Coronary artery (tissue), 2 donors: ENCODE results near the gene SLC8A3.

Experiments used
- DNase-seq: peaks from one replicate; pipeline ENCODE4 v3.0.0-alpha.2; 2017; ENCODE audit warnings: low spot score
- H3K27ac ChIP-seq, 2 donors: fragments of 200-600 bp; sonication (generic); one replicate each; pipeline ENCODE4 v1.5.1; 2016 to 2019
- H3K4me3 ChIP-seq: fragments of 200-600 bp; sonication (generic); 2 replicates; pipeline ENCODE4 v1.5.1; 2016; ENCODE audit warnings: mild to moderate bottlenecking, moderate library complexity
- CTCF ChIP-seq: fragments of 200-600 bp; sonication (generic); IDR thresholded peaks from one replicate; pipeline ENCODE4 v1.5.1; 2019; ENCODE audit warnings: antibody characterized with exemption

The SLC8A3 gene

GRCh38 chr14:70032447-70032846, 156.3 kb downstream of the SLC8A3 start:
- TF ChIP-seq CTCF = no peak
- H3K4me3 ChIP-seq = no peak overlapping the region
- no peak overlapping the region for H3K27ac ChIP-seq
- DNase-seq = no peak

- TF ChIP-seq CTCF = no peak
- DNase-seq = no peak
- Histone ChIP-seq H3K4me3 (no peak overlapping the region), H3K27ac (no peak overlapping the region)
These were observed 156.7 kb downstream of the SLC8A3 start for GRCh38 chr14:70032016-70032415.

GRCh38 chr14:70029296-70030132, 159.2 kb downstream of the SLC8A3 start:
- no peak for DNase-seq
- no peak overlapping the region for H3K4me3 ChIP-seq
- no peak overlapping the region for H3K27ac ChIP-seq
- no peak for TF ChIP-seq CTCF

GRCh38 chr14:70027785-70028428, 160.8 kb downstream of the SLC8A3 start:
- TF ChIP-seq CTCF = peak; percentile 77
- Histone ChIP-seq H3K27ac (no peak overlapping the region), H3K4me3 (no peak overlapping the region)
- DNase-seq = no peak

GRCh38 chr14:70023871-70024270, 164.9 kb downstream of the SLC8A3 start:
- no peak overlapping the region for H3K4me3 ChIP-seq
- no peak for TF ChIP-seq CTCF
- H3K27ac ChIP-seq = no peak overlapping the region
- no peak for DNase-seq

GRCh38 chr14:70022771-70023445, 165.8 kb downstream of the SLC8A3 start:
- no peak for TF ChIP-seq CTCF
- Histone ChIP-seq H3K4me3 (no peak overlapping the region), H3K27ac (no peak overlapping the region)
- DNase-seq = no peak
